Right atrium auricular region (tissue), 2 donors: ENCODE data around the gene ZDHHC21. TPM values are rescaled to one million over a fixed set of nuclear protein-coding genes. Genes with fewer than 3 reads are reported as not detected.

Source experiments
- DNase-seq: peaks from one replicate; pipeline ENCODE4 v3.0.0-alpha.2; 2019; ENCODE audit warnings: low spot score
- H3K27ac ChIP-seq, 2 donors: fragments of 200-600 bp; sonication (generic); 1 replicate in 1 of 2; 2 replicates in 1 of 2; pipeline ENCODE4 v1.5.1; 2016 to 2019
- H3K27me3 ChIP-seq, 2 donors: fragments of 200-600 bp; sonication (generic); one replicate each; pipeline versions ENCODE4 v1.5.1 to v1.6.0; 2017 to 2019
- H3K36me3 ChIP-seq: fragments of 200-600 bp; sonication (generic); one replicate; pipeline ENCODE4 v1.5.1; 2016
- H3K4me1 ChIP-seq, 2 donors: fragments of 200-600 bp; sonication (generic); one replicate each; pipeline versions ENCODE4 v1.5.1 to v1.6.0; 2017 to 2019
- H3K4me3 ChIP-seq, 2 donors: fragments of 200-600 bp; sonication (generic); 1 replicate in 1 of 2; 2 replicates in 1 of 2; pipeline ENCODE4 v1.5.1; 2017 to 2019; ENCODE audit warnings: mild to moderate bottlenecking in 1 of 2, moderate library complexity in 1 of 2
- H3K9me3 ChIP-seq, 2 donors: fragments of 200-600 bp; sonication (generic); one replicate each; pipeline ENCODE4 v1.5.1; 2019
- total RNA-seq, 2 donors: library from RNA; depleted of rRNA; stranded (reverse); fragments of >200 nt; gene quantifications; one replicate each; pipeline ENCODE4 v1.1.0, GENCODE V29; 2016
- TF ChIP-seq, protein P1 (sequence below), 2 donors: fragments of 200-600 bp; sonication (generic); IDR thresholded peaks; one replicate each; pipeline ENCODE4 v1.5.1; 2019; ENCODE audit warnings: antibody characterized with exemption in 2 of 2

Gene ZDHHC21
- total RNA-seq, 2 donors from 2014 or later, result 8.0 to 12.1 TPM

DNA sequence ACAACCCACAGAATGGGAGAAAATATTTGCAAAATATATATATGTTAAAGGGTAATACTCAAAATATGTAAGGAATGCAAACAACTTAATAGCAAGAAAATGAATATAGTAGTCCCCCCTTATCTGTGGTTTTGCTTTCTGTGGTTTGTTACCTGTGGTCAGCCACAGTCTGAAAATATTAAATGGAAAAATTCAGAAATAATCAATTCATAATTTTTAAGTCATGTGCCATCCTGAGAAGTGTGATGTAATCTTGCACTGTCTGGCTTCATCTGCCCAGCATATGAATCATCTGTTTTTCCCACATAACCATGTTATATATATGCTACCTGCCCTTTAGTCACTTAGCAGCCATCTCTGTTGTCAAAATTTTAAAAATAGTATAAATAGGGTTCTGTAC is 17.6 kb upstream of the ZDHHC21 start:
- Histone ChIP-seq H3K4me1 (no peaks in the 10 kb centered on the region), H3K9me3 (peaks cover 0 to 17% of the 10 kb centered on the region in 2 donors), H3K27me3 (no peaks in the 10 kb centered on the region), H3K4me3 (no peak overlapping the region), H3K36me3 (no peaks in the 10 kb centered on the region), H3K27ac (no peak overlapping the region)
- TF ChIP-seq, protein P1, sequence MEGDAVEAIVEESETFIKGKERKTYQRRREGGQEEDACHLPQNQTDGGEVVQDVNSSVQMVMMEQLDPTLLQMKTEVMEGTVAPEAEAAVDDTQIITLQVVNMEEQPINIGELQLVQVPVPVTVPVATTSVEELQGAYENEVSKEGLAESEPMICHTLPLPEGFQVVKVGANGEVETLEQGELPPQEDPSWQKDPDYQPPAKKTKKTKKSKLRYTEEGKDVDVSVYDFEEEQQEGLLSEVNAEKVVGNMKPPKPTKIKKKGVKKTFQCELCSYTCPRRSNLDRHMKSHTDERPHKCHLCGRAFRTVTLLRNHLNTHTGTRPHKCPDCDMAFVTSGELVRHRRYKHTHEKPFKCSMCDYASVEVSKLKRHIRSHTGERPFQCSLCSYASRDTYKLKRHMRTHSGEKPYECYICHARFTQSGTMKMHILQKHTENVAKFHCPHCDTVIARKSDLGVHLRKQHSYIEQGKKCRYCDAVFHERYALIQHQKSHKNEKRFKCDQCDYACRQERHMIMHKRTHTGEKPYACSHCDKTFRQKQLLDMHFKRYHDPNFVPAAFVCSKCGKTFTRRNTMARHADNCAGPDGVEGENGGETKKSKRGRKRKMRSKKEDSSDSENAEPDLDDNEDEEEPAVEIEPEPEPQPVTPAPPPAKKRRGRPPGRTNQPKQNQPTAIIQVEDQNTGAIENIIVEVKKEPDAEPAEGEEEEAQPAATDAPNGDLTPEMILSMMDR (IDR thresholded peaks at IDR 0.05), result no peak
- no peak for DNase-seq

DNA sequence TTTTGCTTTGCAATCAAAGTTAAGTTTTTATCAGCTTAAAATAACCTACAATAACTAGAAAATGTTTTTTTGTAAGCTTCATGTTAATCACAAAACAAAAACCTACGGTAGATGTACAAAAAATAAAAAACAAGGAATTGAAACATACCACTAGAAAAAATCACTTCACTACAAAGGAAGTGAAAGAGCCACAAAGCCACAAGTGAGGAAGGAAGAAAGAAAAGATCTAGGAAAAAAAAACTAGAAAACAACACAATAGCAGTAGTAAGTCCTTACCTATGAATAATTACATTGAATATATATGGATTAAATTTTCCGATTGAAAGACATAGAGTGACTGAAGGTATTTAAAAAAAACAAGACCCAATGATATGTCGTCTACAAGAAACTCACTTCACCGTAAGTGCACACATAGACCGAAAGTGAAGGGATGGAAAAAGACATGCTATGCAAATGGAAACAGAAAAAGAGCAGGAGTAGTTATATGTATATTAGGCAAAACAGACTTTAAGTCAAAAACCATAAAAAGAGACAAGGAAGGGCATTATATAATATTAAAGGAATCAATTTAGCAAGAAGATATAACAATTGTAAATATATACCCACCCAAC is 13.4 kb upstream of the ZDHHC21 start:
- Histone ChIP-seq H3K4me3 (no peak overlapping the region), H3K27me3 (no peaks in the 10 kb centered on the region), H3K4me1 (no peaks in the 10 kb centered on the region), H3K27ac (no peak overlapping the region), H3K9me3 (peaks cover 0 to 34% of the 10 kb centered on the region in 2 donors), H3K36me3 (no peaks in the 10 kb centered on the region)
- TF ChIP-seq, protein P1 (IDR thresholded peaks at IDR 0.05), result no peak
- no peak for DNase-seq

DNA sequence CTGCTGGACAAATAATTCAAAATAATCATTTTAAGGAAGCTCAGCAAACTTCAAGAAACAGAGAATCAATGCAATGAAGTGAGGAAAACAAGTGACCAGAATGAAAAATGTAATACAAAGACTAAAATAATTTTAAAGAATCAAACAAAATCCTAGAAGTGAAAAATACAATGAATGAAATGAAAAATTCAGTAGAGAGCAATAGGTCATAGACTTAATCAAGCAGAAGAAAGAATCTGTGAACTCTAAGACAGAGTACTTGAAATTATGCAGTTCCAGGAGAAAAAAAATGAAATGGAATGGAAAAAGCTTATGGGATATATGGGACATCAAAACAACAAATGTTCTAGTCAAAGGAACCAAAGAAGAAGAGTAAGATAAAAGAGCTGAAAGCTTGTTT is 11.8 kb upstream of the ZDHHC21 start:
- Histone ChIP-seq H3K9me3 (peaks cover 0 to 34% of the 10 kb centered on the region in 2 donors), H3K27ac (no peak overlapping the region), H3K4me1 (no peaks in the 10 kb centered on the region), H3K27me3 (no peaks in the 10 kb centered on the region), H3K36me3 (no peaks in the 10 kb centered on the region), H3K4me3 (no peak overlapping the region)
- DNase-seq, result no peak
- TF ChIP-seq, protein P1 (IDR thresholded peaks at IDR 0.05), result no peak

DNA sequence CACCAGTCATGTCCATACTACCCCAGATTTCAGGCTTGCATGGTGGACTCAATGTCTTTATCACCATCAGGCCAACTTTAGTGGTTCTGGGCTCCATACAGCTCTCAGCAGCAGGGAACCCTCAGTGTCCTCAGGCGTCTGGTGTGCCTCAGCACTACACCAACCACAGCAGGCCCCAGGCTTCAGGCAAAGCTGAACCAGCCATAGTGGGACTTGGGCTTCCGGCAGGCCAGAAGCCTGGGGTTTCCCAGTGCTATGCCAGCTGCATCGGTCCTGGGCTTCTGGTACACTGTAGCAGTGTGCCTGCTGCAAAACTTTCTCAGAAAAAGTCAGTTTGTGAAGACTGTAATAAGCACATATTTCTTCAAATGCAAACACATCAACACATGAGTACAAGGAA is 11.0 kb upstream of the ZDHHC21 start:
- no peaks in the 10 kb centered on the region for H3K36me3 ChIP-seq
- no peak for DNase-seq
- peaks cover 0 to 34% of the 10 kb centered on the region in 2 donors for H3K9me3 ChIP-seq
- no peaks in the 10 kb centered on the region for H3K4me1 ChIP-seq
- no peak overlapping the region for H3K27ac ChIP-seq
- TF ChIP-seq, protein P1 (IDR thresholded peaks at IDR 0.05), result no peak
- H3K4me3 ChIP-seq, result no peak overlapping the region
- no peaks in the 10 kb centered on the region for H3K27me3 ChIP-seq

DNA sequence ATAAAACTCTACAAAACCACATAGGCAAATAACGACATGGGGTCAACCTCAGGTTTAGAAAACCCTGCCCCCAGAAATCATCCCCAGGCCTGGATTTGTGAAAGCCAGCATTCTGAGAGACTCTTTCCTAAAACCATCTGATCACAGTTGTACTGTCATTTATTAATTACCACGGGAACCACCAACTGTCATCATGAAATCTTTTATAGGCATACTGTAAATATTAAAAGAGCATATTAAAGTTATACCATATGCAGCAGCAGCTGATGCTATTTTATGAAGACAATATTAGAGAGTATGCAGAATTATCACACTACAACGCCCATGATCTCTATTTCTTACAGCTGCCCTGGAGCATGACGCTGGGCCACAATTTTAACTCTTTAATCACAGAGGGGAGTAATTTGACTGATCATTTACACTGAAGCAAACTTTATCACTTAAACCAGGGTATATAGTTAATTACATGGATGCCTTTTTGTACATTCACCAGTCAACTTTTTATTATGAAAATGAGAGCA is 9.0 kb upstream of the ZDHHC21 start:
- no peaks in the 10 kb centered on the region for H3K27me3 ChIP-seq
- no peak overlapping the region for H3K4me3 ChIP-seq
- no peak for DNase-seq
- H3K27ac ChIP-seq, result no peak overlapping the region
- H3K36me3 ChIP-seq, result no peaks in the 10 kb centered on the region
- H3K4me1 ChIP-seq, result no peaks in the 10 kb centered on the region
- H3K9me3 ChIP-seq, result peaks cover 0 to 31% of the 10 kb centered on the region in 2 donors
- TF ChIP-seq, protein P1 (IDR thresholded peaks at IDR 0.05), result no peak
